DOHH2 (cell line): ENCODE results near the gene DTNB.
A peak's percentile ranks its signal among the peaks of the same experiment; 100 is the strongest.

ENCODE experiments used
- H3F3A ChIP-seq: fragments of 200-600 bp; sonication (generic), shearing (Covaris generic); 2 replicates; pipeline ENCODE4 v1.6.0; 2016; ENCODE audit warnings: antibody characterized with exemption, mild to moderate bottlenecking; ENCODE audit not compliant: control insufficient read depth, insufficient read depth
- H3K27ac ChIP-seq: fragments of 200-600 bp; sonication (generic); 2 replicates; pipeline ENCODE4 v1.5.1; 2014; ENCODE audit warnings: low read depth, mild to moderate bottlenecking, low read length, moderate library complexity
- H3K27me3 ChIP-seq: fragments of 200-600 bp; sonication (generic); 2 replicates; pipeline ENCODE4 v1.6.1; 2014; ENCODE audit warnings: mild to moderate bottlenecking, low read length, mixed read lengths; ENCODE audit not compliant: control insufficient read depth
- H3K36me3 ChIP-seq: fragments of 200-600 bp; sonication (generic); 2 replicates; pipeline ENCODE4 v1.6.1; 2014; ENCODE audit warnings: mild to moderate bottlenecking, low read length, moderate library complexity, mixed read lengths; ENCODE audit not compliant: control insufficient read depth
- H3K4me1 ChIP-seq: fragments of 200-600 bp; sonication (generic); 2 replicates; pipeline ENCODE4 v1.6.1; 2014; ENCODE audit warnings: mild to moderate bottlenecking, low read length, mixed read lengths; ENCODE audit not compliant: control insufficient read depth
- H3K4me2 ChIP-seq: fragments of 200-600 bp; sonication (generic); 2 replicates; pipeline ENCODE4 v1.6.0; 2014; ENCODE audit warnings: mild to moderate bottlenecking, low read length, moderate library complexity
- H3K4me3 ChIP-seq: fragments of 200-600 bp; sonication (generic); 2 replicates; pipeline ENCODE4 v1.5.1; 2014; ENCODE audit warnings: mild to moderate bottlenecking, low read length, mixed read lengths
- H3K79me2 ChIP-seq: fragments of 200-600 bp; sonication (generic); 2 replicates; pipeline ENCODE4 v1.6.1; 2014; ENCODE audit warnings: mild to moderate bottlenecking, low read length, mixed read lengths; ENCODE audit not compliant: control insufficient read depth
- H3K9me2 ChIP-seq: fragments of 200-600 bp; sonication (generic); replicated peaks from 2 replicates; pipeline ENCODE4 v1.6.1; 2014; ENCODE audit warnings: mild to moderate bottlenecking, low read length, mixed read lengths; ENCODE audit not compliant: control insufficient read depth
- H3K9me3 ChIP-seq: fragments of 200-600 bp; sonication (generic); 2 replicates; pipeline ENCODE4 v1.6.1; 2014; ENCODE audit warnings: antibody characterized with exemption, low read length, mixed read lengths; ENCODE audit not compliant: control insufficient read depth, insufficient read depth
- H4K20me1 ChIP-seq: fragments of 200-600 bp; sonication (generic); 2 replicates; pipeline ENCODE4 v1.6.0; 2014; ENCODE audit warnings: low read depth, mild to moderate bottlenecking, antibody characterized with exemption, low read length, moderate library complexity; ENCODE audit not compliant: control insufficient read depth, insufficient read depth
- EZH2phosphoT487 ChIP-seq: fragments of 200-600 bp; sonication (generic); IDR thresholded peaks from 2 replicates; pipeline ENCODE4 v1.6.1; 2017; ENCODE audit warnings: borderline replicate concordance, mild to moderate bottlenecking, antibody characterized with exemption, low read length, moderate library complexity, mixed read lengths
- TF ChIP-seq, protein P1 (sequence below): fragments of 200-600 bp; sonication (generic); IDR thresholded peaks from one replicate; pipeline ENCODE4 v1.5.1; 2014; ENCODE audit warnings: antibody characterized with exemption, mild to moderate bottlenecking, low read depth, low read length; ENCODE audit not compliant: poor library complexity, severe bottlenecking

The DTNB gene

DNA sequence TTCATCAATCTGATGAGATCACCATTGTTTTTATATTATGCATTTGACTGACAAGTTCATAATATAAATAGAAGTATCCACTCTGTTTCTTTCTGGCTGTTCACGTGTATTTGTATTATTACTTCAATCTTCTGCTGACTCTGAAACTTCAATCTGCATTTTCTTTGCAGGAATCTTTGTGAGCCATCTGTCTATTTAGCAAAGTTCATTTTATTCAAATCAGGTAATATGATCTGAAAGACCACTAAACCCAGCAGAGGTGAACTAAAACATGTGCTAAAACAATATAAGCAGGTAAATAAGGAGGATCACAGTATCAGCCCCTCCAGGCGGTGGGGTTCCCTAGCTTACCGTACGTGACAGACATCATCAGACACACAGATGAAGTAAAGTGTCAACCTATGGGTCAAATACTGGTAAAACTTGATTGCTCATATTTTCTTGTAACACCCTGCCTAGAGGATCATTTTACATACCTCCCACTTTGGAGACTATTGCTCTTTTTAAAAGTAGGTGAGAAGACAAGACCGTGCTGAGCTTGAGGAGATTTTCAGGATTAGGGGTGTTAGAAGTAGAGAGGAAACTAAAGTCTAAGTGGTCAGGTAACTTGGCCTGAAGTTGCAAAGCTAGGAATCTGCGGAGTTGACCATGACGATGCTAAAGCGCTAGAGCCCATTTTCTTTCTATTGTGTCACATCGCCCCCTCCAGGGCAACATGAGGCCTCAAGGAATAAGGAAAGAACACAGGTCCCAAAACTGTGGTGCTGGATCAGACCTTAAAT lies 9.0 kb downstream of the DTNB start:
- no peaks in the 10 kb centered on the region for H4K20me1 ChIP-seq
- H3K36me3 ChIP-seq: no peaks in the 10 kb centered on the region
- H3K27ac ChIP-seq: no peak overlapping the region
- no peaks in the 10 kb centered on the region for H3K9me2 ChIP-seq
- no peaks in the 10 kb centered on the region for H3K9me3 ChIP-seq
- no peaks in the 10 kb centered on the region for H3F3A ChIP-seq
- H3K4me2 ChIP-seq: peak overlapping the region; percentile 48
- peak overlapping the region; percentile 10; the same call in 1 of the 2 replicates for H3K4me3 ChIP-seq
- peaks cover 5% of the 10 kb centered on the region; the same call in 1 of the 2 replicates for H3K27me3 ChIP-seq
- no peak for TF ChIP-seq EZH2phosphoT487
- TF ChIP-seq, protein P1, sequence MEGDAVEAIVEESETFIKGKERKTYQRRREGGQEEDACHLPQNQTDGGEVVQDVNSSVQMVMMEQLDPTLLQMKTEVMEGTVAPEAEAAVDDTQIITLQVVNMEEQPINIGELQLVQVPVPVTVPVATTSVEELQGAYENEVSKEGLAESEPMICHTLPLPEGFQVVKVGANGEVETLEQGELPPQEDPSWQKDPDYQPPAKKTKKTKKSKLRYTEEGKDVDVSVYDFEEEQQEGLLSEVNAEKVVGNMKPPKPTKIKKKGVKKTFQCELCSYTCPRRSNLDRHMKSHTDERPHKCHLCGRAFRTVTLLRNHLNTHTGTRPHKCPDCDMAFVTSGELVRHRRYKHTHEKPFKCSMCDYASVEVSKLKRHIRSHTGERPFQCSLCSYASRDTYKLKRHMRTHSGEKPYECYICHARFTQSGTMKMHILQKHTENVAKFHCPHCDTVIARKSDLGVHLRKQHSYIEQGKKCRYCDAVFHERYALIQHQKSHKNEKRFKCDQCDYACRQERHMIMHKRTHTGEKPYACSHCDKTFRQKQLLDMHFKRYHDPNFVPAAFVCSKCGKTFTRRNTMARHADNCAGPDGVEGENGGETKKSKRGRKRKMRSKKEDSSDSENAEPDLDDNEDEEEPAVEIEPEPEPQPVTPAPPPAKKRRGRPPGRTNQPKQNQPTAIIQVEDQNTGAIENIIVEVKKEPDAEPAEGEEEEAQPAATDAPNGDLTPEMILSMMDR: peak; percentile 80
- H3K79me2 ChIP-seq: no peaks in the 10 kb centered on the region
- H3K4me1 ChIP-seq: peaks cover 9% of the 10 kb centered on the region

DNA sequence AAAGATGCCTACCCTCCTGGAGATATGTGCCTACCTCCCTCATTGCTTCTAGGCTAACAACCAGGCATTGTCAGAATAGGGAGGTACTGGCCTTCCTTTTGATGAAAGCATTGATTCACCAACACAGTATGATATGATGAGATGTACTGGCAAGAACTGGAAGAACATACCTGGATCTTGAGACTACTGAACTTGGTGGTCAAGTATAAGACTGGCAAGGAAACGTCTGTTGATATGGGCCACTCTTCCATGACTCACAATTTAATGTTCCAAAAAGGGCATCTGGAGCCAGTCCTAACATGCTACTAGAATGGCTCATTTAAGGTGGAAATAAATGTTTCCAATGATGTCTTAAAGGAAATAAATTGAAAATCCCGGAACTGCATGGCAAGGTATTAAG lies 18.1 kb downstream of the DTNB start:
- Histone ChIP-seq H3K79me2 (no peaks in the 10 kb centered on the region), H3K4me1 (no peaks in the 10 kb centered on the region)

DNA sequence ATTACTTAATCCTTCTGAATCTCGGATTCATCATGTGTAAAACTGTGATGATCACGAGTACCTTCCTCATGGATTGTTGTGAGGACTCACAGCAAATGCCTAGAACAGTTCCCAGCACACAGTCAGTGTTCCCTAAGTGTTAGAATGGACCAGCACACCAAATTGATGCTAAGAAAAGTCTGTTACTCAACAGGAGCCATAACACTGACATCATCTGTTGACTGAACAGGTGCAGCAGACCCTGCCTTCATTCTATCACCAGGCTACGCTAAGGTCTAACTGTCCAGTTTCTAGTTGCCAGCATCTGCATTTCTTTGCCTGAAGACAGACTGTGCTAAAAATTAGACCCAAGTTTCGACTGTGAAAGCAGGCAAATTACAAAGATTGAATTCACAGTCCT lies 18.6 kb downstream of the DTNB start:
- Histone ChIP-seq H3K4me3 (no peak overlapping the region), H4K20me1 (no peaks in the 10 kb centered on the region), H3F3A (no peaks in the 10 kb centered on the region), H3K9me2 (no peaks in the 10 kb centered on the region), H3K36me3 (no peaks in the 10 kb centered on the region), H3K4me1 (no peaks in the 10 kb centered on the region), H3K79me2 (no peaks in the 10 kb centered on the region), H3K9me3 (no peaks in the 10 kb centered on the region), H3K4me2 (no peak overlapping the region), H3K27me3 (peaks cover under 1% of the 10 kb centered on the region; the same call in 1 of the 2 replicates), H3K27ac (no peak overlapping the region)
- no peak for TF ChIP-seq EZH2phosphoT487

More for the DNA sequence above, 18.1 kb downstream of the DTNB start:
- Histone ChIP-seq H3K4me2 (no peak overlapping the region), H4K20me1 (no peaks in the 10 kb centered on the region), H3K36me3 (no peaks in the 10 kb centered on the region), H3K4me3 (no peak overlapping the region), H3K9me2 (no peaks in the 10 kb centered on the region), H3F3A (no peaks in the 10 kb centered on the region), H3K27me3 (peaks cover 5% of the 10 kb centered on the region; the same call in 1 of the 2 replicates), H3K9me3 (no peaks in the 10 kb centered on the region), H3K27ac (no peak overlapping the region)
- TF ChIP-seq, protein P1: no peak
- TF ChIP-seq EZH2phosphoT487: no peak

DNA sequence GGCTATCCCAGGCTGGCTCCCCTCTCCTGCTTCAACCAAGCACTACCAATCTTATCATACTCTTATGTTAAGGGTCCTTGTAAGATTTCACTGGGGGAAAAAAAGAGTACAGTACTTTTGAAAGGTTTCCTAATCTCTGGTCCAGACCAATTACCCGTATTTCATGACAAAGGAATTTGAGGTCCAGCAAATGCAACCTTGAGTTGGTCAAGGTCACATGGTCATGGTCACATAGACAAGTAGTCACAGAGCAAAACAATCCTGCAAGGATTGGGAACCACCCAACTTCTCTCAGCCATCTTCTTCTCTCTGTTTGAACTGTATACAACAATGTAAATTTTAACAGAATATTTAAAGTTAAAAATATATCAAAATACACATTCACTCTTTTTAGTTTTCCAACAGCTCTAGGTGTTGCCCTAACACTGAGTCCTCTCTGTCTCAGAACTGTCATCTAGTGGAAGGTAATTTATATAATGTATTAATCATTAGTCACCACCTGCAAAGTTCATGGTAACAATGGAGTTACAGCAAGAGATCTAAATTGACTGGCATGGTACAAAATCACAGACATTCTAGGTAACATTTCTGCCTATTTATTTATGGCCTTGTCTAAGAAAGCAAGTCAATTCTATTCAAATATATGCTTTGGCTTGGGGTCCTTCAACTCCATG lies 21.5 kb downstream of the DTNB start:
- Histone ChIP-seq H3K4me2 (no peak overlapping the region), H3K27me3 (no peaks in the 10 kb centered on the region), H3K27ac (no peak overlapping the region), H3F3A (no peaks in the 10 kb centered on the region), H4K20me1 (no peaks in the 10 kb centered on the region), H3K79me2 (no peaks in the 10 kb centered on the region), H3K9me2 (no peaks in the 10 kb centered on the region), H3K4me1 (no peaks in the 10 kb centered on the region), H3K36me3 (no peaks in the 10 kb centered on the region), H3K4me3 (no peak overlapping the region), H3K9me3 (no peaks in the 10 kb centered on the region)
- no peak for TF ChIP-seq EZH2phosphoT487
- TF ChIP-seq, protein P1: no peak
